AG04450 (cell line): ENCODE data around the gene ADAM19. TPM values are rescaled to one million over a fixed set of nuclear protein-coding genes. Genes with fewer than 3 reads are reported as not detected.
A peak's percentile ranks its signal among the peaks of the same experiment; 100 is the strongest.

Experiments used
- CTCF ChIA-PET: fragments of 300-600, 350-600 bp; formaldehyde crosslinking; extraction: SDS; loops from one replicate; lab custom pipeline; 2022; ENCODE audit warnings: antibody characterized with exemption, inconsistent platforms; lab: Charles Lee
- POLR2A ChIA-PET: fragments of 350-600 bp; formaldehyde crosslinking; extraction: SDS; loops from one replicate; lab custom pipeline; 2021; ENCODE audit warnings: antibody characterized with exemption, inconsistent platforms; lab: Yijun Ruan, JAX
- DNase-seq: peaks from one replicate; pipeline ENCODE4 v3.0.0-alpha.2; 2011; ENCODE audit warnings: low read depth, low spot score
- H3K27ac ChIP-seq: one replicate; pipeline ENCODE4 v1.5.1; 2012; ENCODE audit warnings: low read depth, low read length, control low read depth
- H3K27me3 ChIP-seq: one replicate; pipeline ENCODE4 v1.6.0; 2012; ENCODE audit warnings: low read length; ENCODE audit not compliant: control insufficient read depth, insufficient read depth
- H3K4me3 ChIP-seq: 2 replicates; pipeline ENCODE4 v1.5.1; 2011; ENCODE audit warnings: mild to moderate bottlenecking, low read depth, low read length, control low read depth
- H3K9me3 ChIP-seq: 2 replicates; pipeline ENCODE4 v1.5.1; 2012; ENCODE audit warnings: low read length; ENCODE audit not compliant: control insufficient read depth, insufficient read depth
- CTCF ChIP-seq: IDR thresholded peaks from 2 replicates; pipeline ENCODE4 v1.5.1; 2011; ENCODE audit warnings: low read depth, low read length, control low read depth, inconsistent platforms
- polyA plus RNA-seq: library from polyadenylated mRNA; depleted of rRNA; stranded (reverse); fragments of >200 nt; gene quantifications from 2 replicates; pipeline ENCODE4 v1.2.3, GENCODE V29; 2011

The ADAM19 gene
- polyA plus RNA-seq, 1 experiment, result 44.7 TPM

GRCh38 chr5:157603333-157604190 lies 28.0 kb upstream of the ADAM19 start:
- no peak for TF ChIP-seq CTCF
- H3K4me3 ChIP-seq, result no peak overlapping the region

GRCh38 chr5:157602505-157602904 lies 26.9 kb upstream of the ADAM19 start:
- no peak overlapping the region for H3K27ac ChIP-seq
- no peak for TF ChIP-seq CTCF
- no peak overlapping the region for H3K4me3 ChIP-seq
- no peak for DNase-seq
- ChIA-PET CTCF (no interaction called here), POLR2A (no interaction called here)
- H3K9me3 ChIP-seq, result no peaks in the 10 kb centered on the region
- no peaks in the 10 kb centered on the region for H3K27me3 ChIP-seq

More at GRCh38 chr5:157603333-157604190, 28.0 kb upstream of the ADAM19 start:
- Histone ChIP-seq H3K27me3 (no peaks in the 10 kb centered on the region), H3K9me3 (no peaks in the 10 kb centered on the region), H3K27ac (no peak overlapping the region)
- POLR2A ChIA-PET, result no interaction called here
- CTCF ChIA-PET, result no interaction called here
- peak; percentile 48 for DNase-seq

- no peaks in the 10 kb centered on the region for H3K27me3 ChIP-seq
- TF ChIP-seq CTCF, result no peak
- ChIA-PET CTCF (interaction anchor here (0.6 kb wide), 1 partner anchor 23 kb away, joined by 3 read pairs; no protein-coding TSS in a partner anchor), POLR2A (no interaction called here)
- no peaks in the 10 kb centered on the region for H3K9me3 ChIP-seq
- no peak overlapping the region for H3K4me3 ChIP-seq
- DNase-seq, result no peak
- H3K27ac ChIP-seq, result peak overlapping the region; percentile 11
These were observed 24.7 kb upstream of the ADAM19 start for GRCh38 chr5:157600252-157600651.

- POLR2A ChIA-PET, result no interaction called here
- CTCF ChIA-PET, result no interaction called here
- TF ChIP-seq CTCF, result no peak
- no peak overlapping the region for H3K27ac ChIP-seq
- no peak for DNase-seq
- H3K27me3 ChIP-seq, result no peaks in the 10 kb centered on the region
- H3K4me3 ChIP-seq, result no peak overlapping the region
- no peaks in the 10 kb centered on the region for H3K9me3 ChIP-seq
These were observed 24.0 kb upstream of the ADAM19 start for GRCh38 chr5:157599565-157599964.

GRCh38 chr5:157598350-157598936 lies 22.9 kb upstream of the ADAM19 start:
- H3K4me3 ChIP-seq, result no peak overlapping the region
- TF ChIP-seq CTCF, result no peak
- no peaks in the 10 kb centered on the region for H3K9me3 ChIP-seq
- no peak overlapping the region for H3K27ac ChIP-seq
- ChIA-PET CTCF (no interaction called here), POLR2A (no interaction called here)
- no peaks in the 10 kb centered on the region for H3K27me3 ChIP-seq
- no peak for DNase-seq
